ENCODE results near the gene DTWD2.

- TF ChIP-seq SP1 (IDR thresholded peaks at IDR 0.05) = no peak
- TF ChIP-seq FOXK2 (IDR thresholded peaks at IDR 0.05) = no peak
- 0 out of 2 replicates have a peak, but pooled peaks have one; percentile 37 for TF ChIP-seq ZNF384 (IDR thresholded peaks at IDR 0.05)
Measured at GRCh38 chr5:119022017-119022745, 33.8 kb upstream of the DTWD2 start.

Data from HEK293T (cell line).